Testis (tissue), 3 donors: ENCODE measurements around the gene C2CD4B. TPM values are rescaled to one million over a fixed set of nuclear protein-coding genes. Genes with fewer than 3 reads are reported as not detected.

ENCODE experiments used
- DNase-seq: peaks from one replicate; pipeline ENCODE4 v3.0.0-alpha.2; 2019
- H3K27ac ChIP-seq, 2 donors: fragments of 200-600 bp; sonication (generic); one replicate each; pipeline ENCODE4 v1.5.1; 2019
- H3K27me3 ChIP-seq: fragments of 200-600 bp; sonication (generic); one replicate; pipeline ENCODE4 v1.5.1; 2019
- H3K36me3 ChIP-seq: fragments of 200-600 bp; sonication (generic); one replicate; pipeline ENCODE4 v1.5.1; 2017; ENCODE audit warnings: low read depth; ENCODE audit errors: missing control alignments
- H3K4me1 ChIP-seq: fragments of 200-600 bp; sonication (generic); one replicate; pipeline ENCODE4 v1.5.1; 2019
- H3K4me3 ChIP-seq, 2 donors: fragments of 200-600 bp; sonication (generic); one replicate each; pipeline ENCODE4 v1.5.1; 2017 to 2019
- H3K9me3 ChIP-seq: fragments of 200-600 bp; sonication (generic); one replicate; pipeline ENCODE4 v1.5.1; 2017
- CTCF ChIP-seq, 3 experiments: fragments of 450-650 bp in 2 of 3; fragments of 200-600 bp in 1 of 3; sonication (generic) in 1 of 3; IDR thresholded peaks; one replicate each; pipeline ENCODE4 v1.5.1; 2016 to 2019; ENCODE audit warnings: antibody characterized with exemption in 3 of 3, mild to moderate bottlenecking in 2 of 3, moderate library complexity in 1 of 3
- POLR2A ChIP-seq: fragments of 450-650 bp; IDR thresholded peaks from one replicate; pipeline ENCODE4 v1.6.1; 2017; ENCODE audit warnings: antibody characterized with exemption, mild to moderate bottlenecking, moderate library complexity
- WGBS, 2 donors: methylation state at CpG; one replicate each; pipeline ENCODE4 v1.1.5; 2018; 5-methylcytosine and 5-hydroxymethylcytosine counted together
- intact Hi-C: fragments of 100-400 bp; cut with DNase I; formaldehyde crosslinking; loops from one replicate; pipeline ENCODE4 v1.15.1; 2023; ENCODE audit warnings: low total_unique reads
- polyA plus RNA-seq: library from polyadenylated mRNA; stranded (reverse); fragments of 350-450 nt; fragmentation: Illumina TruSeq; extraction: RNeasy Lipid Tissue Mini Kit (QIAGEN cat#74804); gene quantifications from one replicate; pipeline ENCODE4 v1.2.3, GENCODE V29; 2014; ENCODE audit warnings: low read depth, low replicate concordance; ENCODE audit not compliant: insufficient read depth
- total RNA-seq, 2 donors: library from RNA; depleted of rRNA; stranded (reverse); fragments of >200 nt; gene quantifications; one replicate each; pipeline ENCODE4 v1.2.3, GENCODE V29; 2016

Gene C2CD4B
- total and polyA plus RNA-seq, 3 donors from 2014 or later: 0.26 to 2.9 (median 2.7) TPM

- Histone ChIP-seq H3K27ac (no peak overlapping the region), H3K4me3 (no peak overlapping the region), H3K4me1 (peaks cover 13% of the 10 kb centered on the region), H3K9me3 (no peaks in the 10 kb centered on the region), H3K36me3 (no peaks in the 10 kb centered on the region), H3K27me3 (no peaks in the 10 kb centered on the region)
- DNase-seq: no peak
- 84 to 95% methylated on average over 3 of the region's 3 CpGs for WGBS, 2 donors
- no peak for TF ChIP-seq POLR2A
- no peak for TF ChIP-seq CTCF (IDR thresholded peaks at IDR 0.05)
- intact Hi-C loops: no loop called here
Observed at GRCh38 chr15:62133141-62133540, 31.9 kb downstream of the C2CD4B start.

GRCh38 chr15:62128916-62129315 is 36.2 kb downstream of the C2CD4B start:
- Histone ChIP-seq H3K27me3 (no peaks in the 10 kb centered on the region), H3K4me3 (no peak overlapping the region), H3K27ac (no peak overlapping the region), H3K9me3 (no peaks in the 10 kb centered on the region), H3K4me1 (no peaks in the 10 kb centered on the region), H3K36me3 (no peaks in the 10 kb centered on the region)
- 96 to 100% methylated on average over 2 of the region's 2 CpGs for WGBS, 2 donors
- intact Hi-C loops: no loop called here
- DNase-seq: no peak
- no peak for TF ChIP-seq POLR2A
- TF ChIP-seq CTCF (IDR thresholded peaks at IDR 0.05): no peak

GRCh38 chr15:62126364-62126763 is 38.7 kb downstream of the C2CD4B start:
- H3K4me1 ChIP-seq: no peaks in the 10 kb centered on the region
- no peaks in the 10 kb centered on the region for H3K9me3 ChIP-seq
- no peak for DNase-seq
- H3K27ac ChIP-seq: no peak overlapping the region
- intact Hi-C loops: no loop called here
- H3K4me3 ChIP-seq: no peak overlapping the region
- TF ChIP-seq CTCF (IDR thresholded peaks at IDR 0.05) (no peak), POLR2A (no peak)
- WGBS, 2 donors: 57 to 63% methylated on average over 3 of the region's 3 CpGs
- no peaks in the 10 kb centered on the region for H3K36me3 ChIP-seq
- no peaks in the 10 kb centered on the region for H3K27me3 ChIP-seq

GRCh38 chr15:62125773-62126172 is 39.3 kb downstream of the C2CD4B start:
- intact Hi-C loops: no loop called here
- peak; percentile 65 for DNase-seq
- Histone ChIP-seq H3K27me3 (no peaks in the 10 kb centered on the region), H3K27ac (no peak overlapping the region), H3K4me1 (no peaks in the 10 kb centered on the region), H3K9me3 (no peaks in the 10 kb centered on the region), H3K4me3 (no peak overlapping the region), H3K36me3 (no peaks in the 10 kb centered on the region)
- WGBS, 2 donors: 26 to 28% methylated on average over 2 of the region's 2 CpGs
- peak; percentile 13 to 29 (median 24) for TF ChIP-seq CTCF (IDR thresholded peaks at IDR 0.05)
- no peak for TF ChIP-seq POLR2A

- Histone ChIP-seq H3K36me3 (no peaks in the 10 kb centered on the region), H3K9me3 (no peaks in the 10 kb centered on the region), H3K27me3 (no peaks in the 10 kb centered on the region), H3K27ac (no peak overlapping the region), H3K4me1 (no peaks in the 10 kb centered on the region), H3K4me3 (no peak overlapping the region)
- TF ChIP-seq CTCF (IDR thresholded peaks at IDR 0.05) (no peak), POLR2A (no peak)
- no peak for DNase-seq
- intact Hi-C loops: no loop called here
- WGBS, 2 donors: 65% methylated on average over 2 of the region's 2 CpGs
Observed at GRCh38 chr15:62124973-62125303, 40.1 kb downstream of the C2CD4B start.
